ENCODE data around the gene NGEF. TPM values are rescaled to one million over a fixed set of nuclear protein-coding genes. Genes with fewer than 3 reads are reported as not detected.

The NGEF gene
- total RNA-seq, 1 donor from 2014 or later: 3.2 TPM

- no peak for DNase-seq (ENCODE audit: low read depth, low spot score)
Observed at GRCh38 chr2:232973011-232973735, 39.9 kb downstream of the NGEF start.

DNA sequence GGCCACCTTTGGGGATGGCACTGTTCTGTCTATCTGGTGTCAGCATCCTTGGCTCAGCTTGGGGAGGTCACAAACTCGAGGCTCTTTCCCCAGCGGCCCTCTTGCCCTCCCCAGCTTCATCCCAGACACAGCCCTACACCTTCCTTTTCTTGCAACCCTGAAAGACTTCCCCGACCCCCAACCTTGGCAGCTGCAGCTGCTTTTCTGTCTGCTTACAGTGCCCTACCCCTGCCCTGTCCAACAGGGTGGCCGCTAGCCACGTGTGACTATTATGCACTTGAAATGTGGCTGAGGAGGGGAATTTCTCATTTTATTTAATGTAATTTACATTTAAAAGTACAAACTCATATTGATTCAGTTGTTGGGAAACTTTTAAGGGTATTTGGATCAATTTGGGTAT is 41.3 kb downstream of the NGEF start:
- no peak for DNase-seq (ENCODE audit: low read depth, low spot score)

- no peak for DNase-seq (ENCODE audit: low read depth, low spot score)
Observed at GRCh38 chr2:232970051-232970450, 43.0 kb downstream of the NGEF start.

DNA sequence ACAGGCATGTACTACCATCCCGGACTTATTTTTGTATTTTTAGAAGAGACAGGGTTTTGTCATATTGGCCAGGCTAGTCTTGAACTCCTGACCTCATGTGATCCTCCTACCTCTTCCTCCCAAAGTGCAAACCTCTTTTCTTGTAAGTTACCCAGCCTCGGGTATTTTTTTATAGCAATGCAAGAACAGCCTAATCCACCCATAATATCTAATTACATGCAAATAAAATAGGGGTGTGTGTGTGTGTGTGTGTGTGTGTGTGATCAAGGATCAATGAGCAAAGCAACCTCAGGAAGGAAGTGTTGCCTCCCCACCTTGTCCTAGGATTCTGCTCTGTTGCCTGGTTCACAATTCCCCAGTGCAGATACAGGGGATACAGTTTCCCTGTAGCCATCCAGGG is 45.6 kb downstream of the NGEF start:
- DNase-seq (ENCODE audit: low read depth, low spot score): no peak

- DNase-seq (ENCODE audit: low read depth, low spot score): no peak
Observed at GRCh38 chr2:232966122-232966521, 46.9 kb downstream of the NGEF start.

DNA sequence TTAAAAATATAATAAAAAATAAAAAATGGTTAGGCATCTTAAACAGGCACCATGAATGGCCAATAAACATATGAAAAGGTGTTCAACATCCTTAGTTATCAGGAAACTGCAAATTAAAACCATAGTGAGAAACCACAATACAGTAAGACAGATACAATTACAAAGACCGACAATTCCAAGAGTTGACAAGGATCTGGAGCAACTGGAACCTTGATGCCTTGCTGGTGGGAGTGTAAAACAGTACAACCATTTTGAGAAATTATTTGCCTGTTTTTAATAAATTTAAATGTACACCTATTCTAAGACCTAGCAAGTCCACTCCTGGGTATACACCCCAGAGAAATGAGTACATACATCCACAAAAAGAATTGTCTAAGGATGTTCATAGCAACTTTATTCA is 49.1 kb downstream of the NGEF start:
- no peak for DNase-seq (ENCODE audit: low read depth, low spot score)

GRCh38 chr2:232960862-232961261 is 52.2 kb downstream of the NGEF start:
- no peak for DNase-seq (ENCODE audit: low read depth, low spot score)

DNA sequence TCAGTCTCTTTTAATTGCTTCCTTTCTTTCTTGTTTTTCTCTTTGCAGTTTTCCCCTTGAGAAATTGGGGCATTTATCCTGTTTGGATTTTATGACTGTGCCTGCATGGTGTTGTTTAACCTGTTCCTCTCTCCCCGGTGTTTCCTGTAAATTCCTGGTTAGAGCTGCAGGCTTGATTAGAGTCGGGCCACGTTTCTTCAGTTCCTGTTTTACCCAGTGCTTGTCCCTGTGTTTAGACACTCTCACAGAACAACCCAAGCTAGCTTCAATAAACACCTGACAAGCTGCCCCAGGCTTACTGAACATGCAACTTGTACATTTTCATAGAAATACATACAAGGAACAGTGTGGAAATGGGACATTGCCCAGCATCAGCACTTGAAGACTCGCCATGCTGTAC is 53.9 kb downstream of the NGEF start:
- no peak for DNase-seq (ENCODE audit: low read depth, low spot score)

DNA sequence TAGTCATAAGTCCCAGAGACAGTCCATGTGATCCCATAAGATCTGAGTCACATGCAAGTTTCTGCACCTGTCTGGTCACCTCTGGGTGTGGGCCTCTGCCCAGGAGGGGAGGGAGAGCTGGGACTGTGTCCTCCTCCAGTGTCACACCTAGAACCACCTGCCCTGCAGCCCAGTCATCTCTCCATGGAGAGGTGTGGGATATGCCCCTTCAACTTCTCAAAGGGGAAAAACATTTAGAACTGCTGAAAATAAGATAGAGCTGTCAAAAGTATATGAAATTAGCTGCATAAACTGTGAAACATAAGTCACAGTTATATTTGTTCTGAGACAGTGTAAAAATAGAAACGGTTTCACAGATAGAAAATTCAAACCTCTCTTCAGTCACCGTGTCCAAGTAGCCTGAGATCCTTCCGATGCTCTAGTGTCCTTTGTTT is 55.4 kb downstream of the NGEF start:
- no peak for DNase-seq (ENCODE audit: low read depth, low spot score)

GRCh38 chr2:232955856-232956255 is 57.2 kb downstream of the NGEF start:
- DNase-seq (ENCODE audit: low read depth, low spot score): no peak

DNA sequence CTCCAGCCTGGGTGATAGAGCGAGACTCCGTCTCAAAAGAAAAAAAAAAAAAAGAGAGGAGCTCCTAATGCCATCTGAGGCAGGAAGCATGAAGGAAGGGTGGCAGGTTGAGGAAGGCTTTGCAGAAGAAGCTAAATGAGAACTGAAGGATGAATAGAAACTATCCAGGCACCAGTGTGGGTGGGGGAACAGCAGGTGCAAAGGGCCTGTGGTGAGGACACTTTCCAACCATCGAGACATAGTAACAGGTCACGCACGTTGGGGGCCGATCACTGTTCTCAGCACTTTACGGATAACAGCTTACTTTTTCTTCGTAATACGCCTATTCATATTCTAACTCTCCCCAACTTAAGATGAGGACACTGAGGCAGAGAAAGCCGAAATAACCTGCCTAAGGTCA is 58.4 kb downstream of the NGEF start:
- no peak for DNase-seq (ENCODE audit: low read depth, low spot score)

- no peak for DNase-seq (ENCODE audit: low read depth, low spot score)
Observed at GRCh38 chr2:232951891-232952290, 61.2 kb downstream of the NGEF start.

- DNase-seq (ENCODE audit: low read depth, low spot score): no peak
Observed at GRCh38 chr2:232951181-232951580, 61.9 kb downstream of the NGEF start.

- DNase-seq (ENCODE audit: low read depth, low spot score): no peak
Observed at GRCh38 chr2:232950751-232951150, 62.3 kb downstream of the NGEF start.

GRCh38 chr2:232949016-232949415 is 64.0 kb downstream of the NGEF start:
- DNase-seq (ENCODE audit: low read depth, low spot score): no peak

GRCh38 chr2:232942831-232943230 is 70.2 kb downstream of the NGEF start:
- DNase-seq (ENCODE audit: low read depth, low spot score): no peak

DNA sequence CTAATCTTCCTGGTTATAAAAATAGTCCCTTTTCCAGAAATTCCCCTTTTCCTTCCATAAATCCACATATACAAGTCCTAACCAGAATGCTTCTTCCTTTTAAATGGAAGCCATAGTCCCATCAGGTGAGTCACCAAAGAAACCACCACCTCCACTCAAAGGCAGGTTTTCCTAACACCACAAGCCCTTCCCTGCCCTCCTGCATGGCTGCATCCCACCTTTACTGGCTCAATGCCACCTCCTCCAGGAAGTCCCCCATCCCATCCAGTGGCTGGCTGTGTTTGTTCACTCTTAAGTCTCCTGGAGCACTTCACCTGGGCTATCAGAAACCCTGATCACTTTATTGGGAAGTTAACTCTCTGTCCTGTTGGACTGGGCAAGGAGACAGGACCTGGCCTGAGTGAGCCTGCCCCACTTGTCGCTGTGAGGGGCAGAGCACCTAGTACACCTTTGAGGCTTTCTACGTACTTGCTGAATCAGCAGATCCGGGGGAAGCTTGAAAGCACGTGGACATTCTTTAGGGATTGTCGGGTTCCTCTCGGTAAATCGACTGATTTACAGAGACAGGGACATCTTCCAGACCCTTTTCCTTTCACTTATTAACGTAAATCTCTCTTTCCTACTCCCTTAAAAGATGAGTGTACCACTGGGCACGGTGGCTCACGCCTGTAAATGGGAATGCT is 71.0 kb downstream of the NGEF start:
- DNase-seq (ENCODE audit: low read depth, low spot score): no peak

DNA sequence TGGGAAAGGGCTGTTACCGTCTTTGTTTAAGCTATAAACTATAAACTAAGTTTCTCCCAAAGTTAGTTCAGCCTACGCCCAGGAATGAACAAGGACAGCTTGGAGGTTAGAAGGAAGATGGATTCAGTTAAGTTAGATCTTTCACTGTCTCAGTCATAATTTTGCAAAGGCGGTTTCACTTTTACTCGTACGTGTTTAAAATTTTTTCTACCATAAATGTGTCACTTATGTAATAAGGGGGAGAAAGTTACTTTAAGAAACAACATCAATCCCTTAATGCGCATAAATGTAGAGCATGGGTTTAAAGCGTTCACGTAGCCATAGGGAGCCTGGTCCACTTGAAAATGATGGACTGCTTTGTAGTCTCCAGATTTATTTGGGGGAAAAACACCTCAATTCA is 71.7 kb downstream of the NGEF start:
- DNase-seq (ENCODE audit: low read depth, low spot score): no peak

DNA sequence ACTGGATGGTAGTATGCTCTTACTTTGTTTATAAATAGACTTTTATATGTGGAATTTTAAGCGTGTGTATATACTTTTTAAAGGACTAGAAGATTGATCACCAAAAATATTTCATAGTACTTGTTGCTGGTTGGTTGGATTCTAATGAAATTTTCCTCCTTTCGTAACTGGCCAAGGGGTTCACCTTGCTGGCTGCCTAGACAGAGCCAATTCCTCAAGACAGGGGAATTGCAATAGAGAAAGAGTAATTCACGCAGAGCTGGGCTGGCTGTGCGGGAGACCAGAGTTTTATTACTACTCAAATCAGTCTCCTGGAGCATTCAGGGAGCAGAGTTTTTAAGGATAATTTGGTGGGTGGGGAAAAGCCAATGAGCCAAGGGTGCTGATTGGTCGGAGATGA is 72.3 kb downstream of the NGEF start:
- DNase-seq (ENCODE audit: low read depth, low spot score): no peak

DNA sequence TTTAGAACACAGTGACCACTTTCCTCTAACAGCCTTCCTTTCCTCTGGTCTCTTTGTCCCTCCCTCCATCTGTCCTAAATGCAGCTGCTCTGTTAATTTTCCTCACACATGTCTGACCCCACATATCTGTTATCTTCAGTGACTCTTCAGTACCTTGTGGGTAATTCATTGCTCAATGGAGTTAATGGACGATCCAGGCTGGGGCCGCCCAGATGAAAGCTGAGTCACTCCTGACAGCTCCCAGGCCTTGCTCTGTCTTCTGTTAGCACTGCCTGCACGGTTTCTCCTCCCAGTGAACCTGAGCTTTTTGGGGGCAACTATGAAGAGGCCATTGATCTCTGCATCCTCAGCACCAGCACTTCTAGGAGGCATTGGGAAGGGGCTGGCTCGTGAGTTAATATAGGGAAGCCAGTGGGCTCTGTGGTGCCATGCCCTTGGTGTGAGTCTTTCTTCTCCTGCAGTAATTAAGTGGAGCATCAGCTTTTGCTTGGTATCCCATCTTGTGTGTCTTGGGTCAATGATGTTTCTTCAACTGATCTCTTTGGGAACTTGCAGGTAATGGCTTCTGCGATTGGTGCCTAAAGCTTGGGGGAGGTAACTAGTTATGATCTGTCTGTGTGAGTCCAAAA is 75.7 kb downstream of the NGEF start:
- no peak for DNase-seq (ENCODE audit: low read depth, low spot score)

GRCh38 chr2:232931636-232932035 is 81.4 kb downstream of the NGEF start:
- no peak for DNase-seq (ENCODE audit: low read depth, low spot score)

GRCh38 chr2:232930059-232930400 is 83.0 kb downstream of the NGEF start:
- no peak for DNase-seq (ENCODE audit: low read depth, low spot score)
